NB4 (cell line): Measurements from ENCODE around the gene CECR2.

ENCODE experiments used
- CTCF ChIP-seq: IDR thresholded peaks from one replicate; pipeline ENCODE4 v1.5.1; 2012; ENCODE audit warnings: low read depth, low read length
- MAX ChIP-seq: IDR thresholded peaks from 2 replicates; pipeline ENCODE4 v1.6.1; 2011; ENCODE audit warnings: low read depth, low read length
- POLR2A ChIP-seq: IDR thresholded peaks from 2 replicates; pipeline ENCODE4 v1.6.1; 2011; ENCODE audit warnings: mild to moderate bottlenecking; ENCODE audit not compliant: insufficient read length; ENCODE audit errors: extremely low read depth

- TF ChIP-seq POLR2A (no peak), CTCF (no peak), MAX (no peak)
Observed at GRCh38 chr22:17396516-17396915, 27.3 kb downstream of the CECR2 start.
